NCI-H2196 treated with DMSO at 0.1 percent for 48 hours (cell line): Measurements from ENCODE around the gene MAVS.
A peak's percentile ranks its signal among the peaks of the same experiment; 100 is the strongest.
"Not testable (repeated sequence)": the region's sequence is repeated elsewhere in the genome, so short reads cannot be mapped to it uniquely, and the experiment has no call there.

Experiments
- DNase-seq: peaks from one replicate; lab custom pipeline; 2025; ENCODE audit not compliant: unreplicated experiment; lab: John Stamatoyannopoulos, UW

The MAVS gene

GRCh38 chr20:3885715-3886114 is 39.1 kb downstream of the MAVS start:
- DNase-seq, result no peak

DNA sequence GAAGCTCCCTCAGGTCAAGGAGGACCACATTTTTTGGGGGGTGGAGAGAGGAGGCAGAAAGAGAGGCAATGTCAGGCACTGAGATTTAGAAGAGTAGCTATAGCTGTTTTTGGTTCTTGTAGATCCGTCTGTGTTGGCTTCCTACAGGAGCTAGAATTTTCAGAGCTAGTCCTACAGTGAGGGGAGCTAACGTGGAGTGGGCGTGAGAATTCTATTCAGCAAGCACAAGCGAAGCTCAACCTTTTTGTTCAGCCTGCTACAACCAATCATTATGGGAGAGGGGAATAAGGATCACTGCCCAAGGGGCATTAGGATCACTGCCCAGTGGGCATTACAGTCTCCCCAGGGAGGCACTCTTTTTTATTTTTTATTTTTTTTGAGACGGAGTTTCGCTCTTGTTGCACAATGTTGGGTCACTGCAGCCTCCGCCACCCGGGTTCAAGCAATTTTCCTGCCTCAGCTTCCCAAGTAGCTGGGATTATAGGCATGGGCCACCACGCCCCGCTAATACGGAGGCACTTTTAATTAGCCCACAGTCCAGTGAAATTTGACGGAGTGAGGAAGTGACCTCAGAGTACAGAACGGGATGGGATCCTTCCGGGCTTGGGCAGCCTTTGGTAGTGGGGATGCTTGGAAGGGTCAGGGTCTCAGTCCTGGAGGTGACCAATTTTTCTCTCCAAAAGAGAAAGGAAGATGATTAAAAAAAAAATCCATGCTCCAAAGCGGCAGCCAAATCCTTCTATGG is 41.4 kb downstream of the MAVS start:
- no peak for DNase-seq

DNA sequence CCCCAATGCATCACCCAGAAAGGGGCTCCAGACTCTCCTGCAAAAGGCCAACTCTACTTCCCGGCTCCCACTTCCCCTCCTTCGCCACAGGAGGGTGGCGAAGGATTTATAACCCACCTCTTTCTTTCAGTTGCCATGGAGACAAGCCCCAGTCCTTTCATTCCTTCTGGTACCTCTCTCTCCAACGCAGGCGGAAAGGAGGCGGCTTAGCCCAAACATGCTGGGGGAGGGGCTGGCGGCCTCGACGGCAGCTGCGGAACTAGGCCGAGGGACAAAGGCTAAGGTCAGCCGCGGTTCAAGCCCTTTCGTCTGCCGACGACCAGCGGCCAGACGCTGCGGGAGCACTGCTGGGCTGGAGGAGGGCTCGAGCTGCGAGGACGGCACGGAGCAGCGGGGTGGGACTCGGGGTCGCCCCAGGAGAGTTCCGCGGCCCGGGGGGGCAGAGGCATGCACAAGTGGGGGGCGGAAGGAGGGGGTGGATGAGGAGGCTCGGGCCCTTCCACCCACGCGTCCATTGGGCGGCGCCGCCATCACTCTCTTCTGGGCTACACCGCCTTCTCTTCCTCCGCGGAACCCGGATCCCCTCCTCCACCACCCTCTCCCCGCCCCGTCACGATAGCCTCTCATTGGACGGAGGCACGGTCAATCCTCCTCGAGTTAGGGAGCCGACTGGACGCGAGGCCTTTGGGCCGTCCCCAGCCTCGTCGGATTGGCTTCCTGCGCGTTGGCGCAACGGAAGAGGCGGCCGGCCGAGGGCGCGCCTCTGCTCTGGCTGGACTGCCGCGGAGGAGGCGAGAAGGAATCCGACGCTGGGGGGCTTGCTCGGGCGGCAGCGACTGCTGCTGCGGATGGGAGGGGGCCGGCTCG is 42.2 kb downstream of the MAVS start, which contains the start of gene PANK2:
Gene PANK2 (plus strand): TSS at position 766 of the 867 bp plus-strand sequence.
- DNase-seq, result peak; percentile 97

GRCh38 chr20:3889489-3890397 is 43.1 kb downstream of the MAVS start:
- DNase-seq, result no peak

GRCh38 chr20:3890398-3890751 is 43.7 kb downstream of the MAVS start:
- no peak for DNase-seq

- no peak for DNase-seq
Measured at GRCh38 chr20:3890999-3891929, 44.6 kb downstream of the MAVS start.

DNA sequence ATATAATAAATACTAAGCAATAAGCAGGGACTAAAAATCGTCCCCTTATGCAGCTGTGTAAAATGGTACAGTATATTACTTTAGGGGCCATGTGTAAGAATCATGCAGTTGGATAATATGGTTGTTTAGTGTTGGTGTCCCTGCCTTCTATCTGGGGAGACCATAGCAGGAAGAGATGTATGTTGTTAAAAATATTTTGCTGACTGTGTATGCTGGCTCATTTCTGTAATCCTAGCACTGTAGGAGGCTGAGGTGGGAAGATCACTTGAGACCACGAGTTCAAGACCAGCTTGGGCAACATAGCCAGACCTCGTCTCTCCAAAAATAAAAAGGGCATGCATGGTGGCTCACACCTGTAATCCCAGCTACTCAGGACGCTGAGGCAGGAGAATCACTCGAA is 48.2 kb downstream of the MAVS start:
- DNase-seq, result no peak

DNA sequence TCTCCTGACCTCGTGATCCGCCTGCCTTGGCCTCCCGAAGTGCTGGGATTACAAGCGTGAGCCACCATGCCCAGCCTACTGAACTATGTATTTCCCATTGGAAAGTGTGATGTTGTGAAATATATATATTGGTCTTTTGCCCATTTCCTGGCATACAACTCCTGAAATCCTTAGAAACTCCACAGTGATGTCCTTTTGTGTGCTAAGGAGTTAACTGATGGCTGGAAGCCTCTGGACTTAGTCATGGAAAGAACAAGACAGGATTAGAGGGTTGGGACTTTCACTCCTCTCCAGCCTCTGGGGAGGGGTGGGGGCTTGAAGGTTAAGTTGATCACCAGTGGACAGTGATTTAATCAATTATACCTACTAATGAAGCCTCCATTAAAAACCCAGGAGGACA is 49.7 kb downstream of the MAVS start:
- DNase-seq, result no peak

GRCh38 chr20:3896853-3897583 is 50.4 kb downstream of the MAVS start:
- no peak for DNase-seq

- DNase-seq, result not testable (repeated sequence)
Measured at GRCh38 chr20:3898181-3898580, 51.5 kb downstream of the MAVS start.

GRCh38 chr20:3898639-3899038 is 52.0 kb downstream of the MAVS start:
- DNase-seq, result no peak

GRCh38 chr20:3900187-3900604 is 53.6 kb downstream of the MAVS start:
- peak; percentile 29 for DNase-seq

DNA sequence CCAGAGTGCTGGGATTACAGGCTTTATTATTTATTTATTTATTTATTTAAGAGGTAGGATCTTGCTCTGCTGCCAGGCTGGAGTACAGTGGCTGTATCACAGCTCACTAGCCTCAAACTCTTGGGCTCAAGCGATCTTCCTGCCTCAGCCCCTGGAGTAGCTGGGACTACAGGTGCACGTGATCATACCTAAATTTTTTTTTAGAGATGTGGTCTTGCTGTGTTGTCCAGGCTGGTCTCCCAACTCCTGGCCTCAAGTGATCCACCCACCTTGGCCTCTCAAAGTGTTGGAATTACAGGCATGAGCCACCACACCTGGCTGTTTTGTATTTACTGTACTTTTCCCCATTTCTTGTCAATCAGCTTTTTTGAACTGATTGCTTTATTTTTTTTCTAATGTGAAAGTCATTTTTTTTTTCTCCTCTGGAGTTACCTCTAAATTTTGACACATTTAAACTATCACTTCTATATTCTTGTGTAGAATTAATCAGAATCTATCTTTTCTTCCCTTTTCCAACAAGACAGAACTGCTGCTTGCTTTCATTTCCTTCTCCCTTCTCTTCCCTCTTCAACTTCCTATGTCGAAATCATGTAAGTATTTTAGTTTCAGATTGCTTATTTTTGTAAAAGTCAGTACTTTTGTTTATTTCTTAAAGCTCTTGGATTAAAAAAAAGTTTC is 54.5 kb downstream of the MAVS start:
- DNase-seq, result no peak

DNA sequence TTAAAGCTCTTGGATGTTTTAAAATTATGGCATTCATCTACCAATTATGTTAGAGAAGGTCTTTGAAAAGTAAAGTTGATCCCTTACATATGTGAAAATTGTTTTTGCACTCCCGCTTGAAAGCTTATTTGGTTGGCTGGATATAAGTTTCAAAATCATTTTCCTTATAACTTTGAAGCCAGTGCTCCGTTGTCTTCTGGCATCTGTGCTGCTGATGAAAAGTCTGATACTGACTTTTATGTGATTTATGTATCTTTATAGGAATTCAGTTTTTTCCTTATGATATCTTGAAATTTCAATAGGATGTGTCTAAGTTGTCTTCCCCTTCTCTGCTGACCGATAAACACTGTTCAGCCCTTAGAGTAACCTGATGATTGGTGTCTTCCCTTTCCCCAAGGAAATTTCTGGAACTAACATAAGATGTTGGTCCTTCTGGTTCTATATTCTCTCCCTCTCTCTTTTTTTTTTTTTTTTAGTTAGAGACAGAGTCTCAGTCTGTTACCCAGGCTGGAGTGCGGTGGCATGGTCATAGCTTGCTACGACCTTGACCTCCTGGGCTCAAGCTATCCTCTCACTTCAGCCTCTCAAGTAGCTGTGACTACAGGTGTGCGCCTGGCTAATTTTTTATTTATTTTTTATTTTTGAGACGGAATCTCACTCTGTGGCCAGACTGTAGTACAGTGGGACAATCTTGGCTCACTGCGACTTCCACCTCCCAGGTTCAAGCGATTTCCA is 55.2 kb downstream of the MAVS start:
- no peak for DNase-seq

DNA sequence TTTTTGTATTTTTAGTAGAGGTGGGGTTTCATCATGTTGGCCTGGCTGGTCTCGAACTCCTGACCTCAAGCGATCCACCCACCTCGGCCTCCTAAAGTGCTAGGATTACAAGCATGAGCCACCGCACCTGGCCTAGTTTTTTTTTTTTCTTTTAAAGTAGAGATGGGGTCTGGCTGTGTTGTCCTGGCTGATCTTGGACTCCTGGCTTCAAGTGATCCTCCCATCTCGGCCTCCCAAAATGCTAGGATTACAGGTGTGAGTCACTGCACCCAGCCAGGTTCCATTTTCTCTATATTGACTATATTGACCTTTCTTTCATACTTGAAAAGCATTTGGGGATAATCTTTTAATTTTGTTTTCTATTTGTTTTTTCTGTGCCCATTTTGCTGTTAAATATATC is 55.8 kb downstream of the MAVS start:
- no peak for DNase-seq

DNA sequence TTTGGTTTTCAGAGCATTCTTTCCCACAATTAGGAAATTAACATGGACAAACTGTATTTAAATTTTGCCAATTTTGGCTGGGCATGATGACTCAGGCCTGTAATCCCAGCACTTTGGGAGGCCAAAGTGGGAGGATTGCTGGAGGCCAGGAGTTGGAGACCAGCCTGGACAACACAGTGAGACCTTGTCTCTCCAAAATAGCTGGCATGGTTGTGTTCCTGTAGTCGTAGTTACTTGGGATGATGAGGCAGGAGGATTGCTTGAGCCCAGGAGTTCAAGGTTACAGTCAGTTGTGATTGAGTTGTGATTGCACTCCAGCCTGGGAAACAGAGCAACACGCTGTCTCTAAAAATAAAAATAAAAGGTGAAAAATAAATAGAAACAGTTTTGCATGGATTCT is 57.6 kb downstream of the MAVS start:
- no peak for DNase-seq

DNA sequence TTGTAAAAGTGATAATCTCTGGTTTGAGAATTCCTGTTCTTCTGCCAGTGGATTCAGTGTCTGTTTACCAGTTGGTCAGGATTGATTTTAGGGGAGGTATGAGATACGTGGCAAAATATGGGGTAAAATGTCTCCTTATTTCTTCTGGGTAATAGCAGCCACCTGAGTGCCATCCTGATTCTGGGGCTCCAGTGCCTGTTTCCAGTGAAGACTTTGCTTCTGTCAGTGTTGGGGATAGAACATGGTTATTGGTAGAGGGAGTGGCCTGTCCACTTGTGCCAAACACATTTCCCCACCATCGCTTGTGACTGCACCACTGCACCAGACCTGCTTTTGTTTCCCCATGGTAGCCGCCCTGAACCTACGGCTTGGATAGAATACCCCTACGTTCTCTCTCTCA is 58.2 kb downstream of the MAVS start:
- DNase-seq, result no peak
